Smooth muscle cell (in vitro differentiated cells): ENCODE data around the gene ATP1A1. TPM values are rescaled to one million over a fixed set of nuclear protein-coding genes. Genes with fewer than 3 reads are reported as not detected.
A peak's percentile ranks its signal among the peaks of the same experiment; 100 is the strongest.

ENCODE experiments used
- DNase-seq: peaks from one replicate; lab custom pipeline; 2025; ENCODE audit not compliant: unreplicated experiment; lab: John Stamatoyannopoulos, UW
- H2AFZ ChIP-seq: fragments of 200-600 bp; sonication (generic); 2 replicates; pipeline ENCODE4 v1.6.0; 2016; ENCODE audit warnings: antibody characterized with exemption, low read depth, mild to moderate bottlenecking
- H3F3A ChIP-seq: fragments of 200-600 bp; sonication (generic); 2 replicates; pipeline ENCODE4 v1.6.0; 2017; ENCODE audit warnings: antibody characterized with exemption, low read depth
- H3K27ac ChIP-seq: fragments of 200-600 bp; sonication (generic); 2 replicates; pipeline ENCODE4 v1.5.1; 2016; ENCODE audit warnings: low read depth, mild to moderate bottlenecking
- H3K27me3 ChIP-seq: fragments of 200-600 bp; sonication (generic); 2 replicates; pipeline ENCODE4 v1.6.1; 2016; ENCODE audit warnings: low read depth, mild to moderate bottlenecking
- H3K36me3 ChIP-seq: fragments of 200-600 bp; sonication (generic); 2 replicates; pipeline ENCODE4 v1.5.1; 2016; ENCODE audit warnings: low read depth
- H3K4me1 ChIP-seq: fragments of 200-600 bp; sonication (generic); 2 replicates; pipeline ENCODE4 v1.5.1; 2016; ENCODE audit warnings: low read depth
- H3K4me2 ChIP-seq: fragments of 200-600 bp; sonication (generic); 2 replicates; pipeline ENCODE4 v1.6.0; 2016; ENCODE audit warnings: mild to moderate bottlenecking
- H3K4me3 ChIP-seq: fragments of 200-600 bp; sonication (generic); 2 replicates; pipeline ENCODE4 v1.5.1; 2016; ENCODE audit warnings: mild to moderate bottlenecking
- H3K79me2 ChIP-seq: fragments of 200-600 bp; sonication (generic); 2 replicates; pipeline ENCODE4 v1.6.0; 2016; ENCODE audit warnings: low read depth, mild to moderate bottlenecking
- H3K9ac ChIP-seq: fragments of 200-600 bp; sonication (generic); 2 replicates; pipeline ENCODE4 v1.6.0; 2016; ENCODE audit warnings: low read depth
- H3K9me3 ChIP-seq: fragments of 200-600 bp; sonication (generic); replicated peaks from 2 replicates; pipeline ENCODE4 v1.5.1; 2016; ENCODE audit warnings: low read depth
- H4K20me1 ChIP-seq: fragments of 200-600 bp; sonication (generic); 2 replicates; pipeline ENCODE4 v1.6.0; 2016; ENCODE audit warnings: low read depth
- WGBS: methylation state at CpG from one replicate; pipeline ENCODE4 v1.1.7; 2016; ENCODE audit warnings: low lambda C conversion rate; 5-methylcytosine and 5-hydroxymethylcytosine counted together
- polyA plus RNA-seq: library from polyadenylated mRNA; unstranded; fragments of >200 nt; fragmentation: Nextera tagmentation; extraction: Ambion mirVana; gene quantifications from 2 replicates; pipeline ENCODE4 v1.2.1, GENCODE V29; 2016
- small RNA-seq: library from RNA; depleted of rRNA; stranded (forward); fragments of <200 nt; gene quantifications from one replicate; pipeline ENCODE3, GENCODE V24; 2014
- total RNA-seq: library from RNA; depleted of rRNA; stranded (reverse); fragments of >200 nt; gene quantifications from 2 replicates; pipeline ENCODE4 v1.2.3, GENCODE V29; 2014
- TF ChIP-seq, protein P1 (sequence below): fragments of 200-600 bp; sonication (generic); IDR thresholded peaks from 2 replicates; pipeline ENCODE4 v1.5.1; 2017; ENCODE audit warnings: borderline replicate concordance, mild to moderate bottlenecking, antibody characterized with exemption; ENCODE audit not compliant: insufficient read depth, poor library complexity, severe bottlenecking

ATP1A1 gene
- total and polyA plus RNA-seq, 2 experiments from 2014 or later, result 75.7 to 104 TPM

DNA sequence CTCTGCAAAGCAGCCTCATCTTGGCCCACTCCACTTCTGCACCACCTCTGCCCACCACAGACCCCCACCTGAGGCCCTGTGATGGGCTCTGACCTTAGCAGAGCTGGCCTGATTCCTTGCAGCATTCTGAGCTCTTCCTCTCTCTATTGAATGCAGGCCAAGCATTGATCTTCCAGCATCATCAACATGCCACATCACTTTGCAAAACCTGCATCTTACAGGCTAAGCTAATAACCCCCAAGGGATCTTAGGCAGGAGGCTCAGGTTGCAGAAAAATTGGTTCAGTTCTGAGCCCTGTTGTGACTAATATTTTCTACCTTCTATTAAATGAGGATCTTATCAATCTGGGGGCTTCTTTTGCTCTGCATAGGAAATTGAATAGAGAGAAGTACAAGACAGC, 78.7 kb downstream of the ATP1A1 start:
- Histone ChIP-seq H3K79me2 (no peaks in the 10 kb centered on the region), H3K9ac (no peak overlapping the region), H3K27ac (no peak overlapping the region), H3F3A (no peaks in the 10 kb centered on the region), H2AFZ (no peak overlapping the region), H3K4me2 (no peak overlapping the region), H3K9me3 (no peaks in the 10 kb centered on the region), H3K36me3 (no peaks in the 10 kb centered on the region), H3K4me1 (peaks cover 4% of the 10 kb centered on the region), H3K4me3 (no peak overlapping the region), H3K27me3 (no peaks in the 10 kb centered on the region), H4K20me1 (no peaks in the 10 kb centered on the region)
- TF ChIP-seq, protein P1, sequence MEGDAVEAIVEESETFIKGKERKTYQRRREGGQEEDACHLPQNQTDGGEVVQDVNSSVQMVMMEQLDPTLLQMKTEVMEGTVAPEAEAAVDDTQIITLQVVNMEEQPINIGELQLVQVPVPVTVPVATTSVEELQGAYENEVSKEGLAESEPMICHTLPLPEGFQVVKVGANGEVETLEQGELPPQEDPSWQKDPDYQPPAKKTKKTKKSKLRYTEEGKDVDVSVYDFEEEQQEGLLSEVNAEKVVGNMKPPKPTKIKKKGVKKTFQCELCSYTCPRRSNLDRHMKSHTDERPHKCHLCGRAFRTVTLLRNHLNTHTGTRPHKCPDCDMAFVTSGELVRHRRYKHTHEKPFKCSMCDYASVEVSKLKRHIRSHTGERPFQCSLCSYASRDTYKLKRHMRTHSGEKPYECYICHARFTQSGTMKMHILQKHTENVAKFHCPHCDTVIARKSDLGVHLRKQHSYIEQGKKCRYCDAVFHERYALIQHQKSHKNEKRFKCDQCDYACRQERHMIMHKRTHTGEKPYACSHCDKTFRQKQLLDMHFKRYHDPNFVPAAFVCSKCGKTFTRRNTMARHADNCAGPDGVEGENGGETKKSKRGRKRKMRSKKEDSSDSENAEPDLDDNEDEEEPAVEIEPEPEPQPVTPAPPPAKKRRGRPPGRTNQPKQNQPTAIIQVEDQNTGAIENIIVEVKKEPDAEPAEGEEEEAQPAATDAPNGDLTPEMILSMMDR, result no peak
- DNase-seq, result no peak

DNA sequence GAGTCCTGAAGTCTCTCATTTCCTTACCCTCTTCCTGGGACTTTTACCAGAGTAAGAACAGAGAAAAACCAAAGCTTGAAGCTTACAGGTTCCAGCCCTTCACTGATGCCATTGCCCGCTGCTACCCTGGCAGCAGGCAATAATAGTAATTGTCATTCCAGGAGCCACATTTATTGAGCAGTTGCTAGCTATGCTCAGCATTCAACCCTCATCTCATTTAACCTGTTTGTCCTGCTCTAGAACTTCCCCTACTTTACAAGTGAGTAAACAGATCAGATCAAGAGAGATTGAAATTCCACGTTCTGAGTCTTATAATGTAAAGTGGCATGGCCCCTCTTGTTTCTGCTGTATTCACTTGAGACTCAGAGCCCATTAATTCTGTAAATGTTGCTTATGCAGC, 80.4 kb downstream of the ATP1A1 start:
- Histone ChIP-seq H2AFZ (no peak overlapping the region), H3K79me2 (no peaks in the 10 kb centered on the region), H3K4me3 (no peak overlapping the region), H3K27ac (peak overlapping the region; percentile 14), H3K27me3 (no peaks in the 10 kb centered on the region), H3K4me1 (peaks cover 11% of the 10 kb centered on the region), H3K36me3 (no peaks in the 10 kb centered on the region), H3F3A (no peaks in the 10 kb centered on the region), H4K20me1 (no peaks in the 10 kb centered on the region), H3K4me2 (peak overlapping the region; percentile 41), H3K9ac (no peak overlapping the region), H3K9me3 (no peaks in the 10 kb centered on the region)
- TF ChIP-seq, protein P1, result no peak
- no peak for DNase-seq
- 67% methylated on average over 2 of the region's 2 CpGs for WGBS

DNA sequence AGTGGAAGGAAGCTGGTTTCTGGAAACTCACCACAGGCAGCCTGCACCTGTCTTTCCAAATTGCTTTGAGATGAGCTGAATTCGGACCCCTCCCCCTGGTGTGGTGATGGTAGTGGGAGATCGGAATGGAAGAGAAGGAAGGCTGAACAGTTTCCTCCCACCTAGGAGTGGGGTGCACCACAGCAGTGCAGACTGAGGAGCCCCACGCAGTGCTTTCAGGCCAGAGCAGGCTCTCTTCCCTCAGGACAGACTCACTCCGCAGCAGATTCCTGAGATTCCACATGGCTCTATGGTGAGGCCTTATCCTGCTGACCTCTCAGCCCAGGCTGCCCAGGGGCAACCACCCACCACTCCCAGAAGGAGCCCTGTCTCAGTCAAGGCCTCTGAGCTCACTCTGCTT, 80.9 kb downstream of the ATP1A1 start:
- H3K27ac ChIP-seq, result no peak overlapping the region
- no peaks in the 10 kb centered on the region for H3K9me3 ChIP-seq
- H3K9ac ChIP-seq, result no peak overlapping the region
- H2AFZ ChIP-seq, result no peak overlapping the region
- no peaks in the 10 kb centered on the region for H3K79me2 ChIP-seq
- peak overlapping the region; percentile 15 for H3K4me2 ChIP-seq
- H3K27me3 ChIP-seq, result no peaks in the 10 kb centered on the region
- H4K20me1 ChIP-seq, result no peaks in the 10 kb centered on the region
- no peak overlapping the region for H3K4me3 ChIP-seq
- H3K36me3 ChIP-seq, result no peaks in the 10 kb centered on the region
- H3F3A ChIP-seq, result no peaks in the 10 kb centered on the region
- peaks cover 15% of the 10 kb centered on the region for H3K4me1 ChIP-seq
- 51% methylated on average over 4 of the region's 4 CpGs for WGBS
- TF ChIP-seq, protein P1, result no peak
- DNase-seq, result no peak

Small RNA genes within 50 kb of the gene (small RNA-seq; reads per million reads assigned to genes)
- gene RF00019 (not detected), gene RNU6-817P (not detected)

Other genes starting within 250 kb of the ATP1A1 start
- 38.5 and 43.8 TPM in 2 replicates for gene CD58, start 197.8 kb downstream of the ATP1A1 start, total RNA-seq
- gene CD58, start 197.8 kb downstream of the ATP1A1 start, polyA plus RNA-seq, result 25.4 and 33.5 TPM in 2 replicates